ENCODE results near the gene POLQ. TPM values are rescaled to one million over a fixed set of nuclear protein-coding genes. Genes with fewer than 3 reads are reported as not detected.
"Not testable (repeated sequence)": the region's sequence is repeated elsewhere in the genome, so short reads cannot be mapped to it uniquely, and the experiment has no call there.

The POLQ gene
- polyA plus RNA-seq, 1 donor from 2014 or later: not detected

GRCh38 chr3:121488628-121489027 lies 57.2 kb downstream of the POLQ start:
- no peak overlapping the region for H3K27ac Mint-ChIP-seq
- H3K4me3 Mint-ChIP-seq: no peak overlapping the region
- H3K27me3 Mint-ChIP-seq: no peaks in the 10 kb centered on the region
- H3K9me3 Mint-ChIP-seq: no peaks in the 10 kb centered on the region
- no peaks in the 10 kb centered on the region for H3K36me3 Mint-ChIP-seq
- H3K4me1 Mint-ChIP-seq: no peaks in the 10 kb centered on the region

GRCh38 chr3:121483290-121483689 lies 62.5 kb downstream of the POLQ start:
- Mint-ChIP-seq H3K4me1 (no peaks in the 10 kb centered on the region), H3K9me3 (no peaks in the 10 kb centered on the region), H3K27ac (no peak overlapping the region), H3K36me3 (no peaks in the 10 kb centered on the region), H3K4me3 (no peak overlapping the region), H3K27me3 (no peaks in the 10 kb centered on the region)

GRCh38 chr3:121482660-121483059 lies 63.1 kb downstream of the POLQ start:
- no peaks in the 10 kb centered on the region for H3K27me3 Mint-ChIP-seq
- H3K9me3 Mint-ChIP-seq: no peaks in the 10 kb centered on the region
- no peak overlapping the region for H3K4me3 Mint-ChIP-seq
- H3K27ac Mint-ChIP-seq: no peak overlapping the region
- no peaks in the 10 kb centered on the region for H3K4me1 Mint-ChIP-seq
- no peaks in the 10 kb centered on the region for H3K36me3 Mint-ChIP-seq

GRCh38 chr3:121481106-121481880 lies 64.5 kb downstream of the POLQ start:
- no peaks in the 10 kb centered on the region for H3K27me3 Mint-ChIP-seq
- H3K9me3 Mint-ChIP-seq: no peaks in the 10 kb centered on the region
- no peak overlapping the region for H3K4me3 Mint-ChIP-seq
- no peak overlapping the region for H3K27ac Mint-ChIP-seq
- H3K36me3 Mint-ChIP-seq: no peaks in the 10 kb centered on the region
- H3K4me1 Mint-ChIP-seq: no peaks in the 10 kb centered on the region

GRCh38 chr3:121477589-121477988 lies 68.2 kb downstream of the POLQ start:
- Mint-ChIP-seq H3K36me3 (no peaks in the 10 kb centered on the region), H3K9me3 (no peaks in the 10 kb centered on the region), H3K4me3 (no peak overlapping the region), H3K27ac (peak overlapping the region in 1 of 3 donors; percentile 29), H3K4me1 (no peaks in the 10 kb centered on the region), H3K27me3 (no peaks in the 10 kb centered on the region)

- Mint-ChIP-seq H3K27ac (no peak overlapping the region), H3K4me1 (no peaks in the 10 kb centered on the region), H3K9me3 (peaks cover 0 to 2% (median 0%) of the 10 kb centered on the region in 3 donors), H3K36me3 (no peaks in the 10 kb centered on the region), H3K27me3 (no peaks in the 10 kb centered on the region), H3K4me3 (no peak overlapping the region)
Measured at GRCh38 chr3:121473001-121473400, 72.8 kb downstream of the POLQ start.

- Mint-ChIP-seq H3K9me3 (peaks cover 0 to 2% (median 0%) of the 10 kb centered on the region in 3 donors), H3K27ac (no peak overlapping the region), H3K36me3 (peaks cover 2% of the 10 kb centered on the region), H3K4me3 (no peak overlapping the region), H3K4me1 (no peaks in the 10 kb centered on the region), H3K27me3 (no peaks in the 10 kb centered on the region)
Measured at GRCh38 chr3:121467085-121467484, 78.7 kb downstream of the POLQ start.

- no peak overlapping the region for H3K27ac Mint-ChIP-seq
- peaks cover 5% of the 10 kb centered on the region for H3K36me3 Mint-ChIP-seq
- no peaks in the 10 kb centered on the region for H3K27me3 Mint-ChIP-seq
- H3K4me3 Mint-ChIP-seq: no peak overlapping the region
- no peaks in the 10 kb centered on the region for H3K9me3 Mint-ChIP-seq
- H3K4me1 Mint-ChIP-seq: no peaks in the 10 kb centered on the region
Measured at GRCh38 chr3:121463745-121464144, 82.0 kb downstream of the POLQ start.

- Mint-ChIP-seq H3K4me3 (no peak overlapping the region), H3K27me3 (no peaks in the 10 kb centered on the region), H3K4me1 (no peaks in the 10 kb centered on the region), H3K36me3 (peaks cover 4% of the 10 kb centered on the region), H3K9me3 (no peaks in the 10 kb centered on the region), H3K27ac (no peak overlapping the region)
Measured at GRCh38 chr3:121462565-121462964, 83.2 kb downstream of the POLQ start.

- H3K27ac Mint-ChIP-seq, H3K36me3 Mint-ChIP-seq, H3K9me3 Mint-ChIP-seq, H3K4me3 Mint-ChIP-seq, H3K4me1 Mint-ChIP-seq, H3K27me3 Mint-ChIP-seq: not testable (repeated sequence)
Measured at GRCh38 chr3:121451752-121452151, 94.0 kb downstream of the POLQ start.

- Mint-ChIP-seq H3K9me3 (peaks cover 0 to 2% (median 0%) of the 10 kb centered on the region in 3 donors), H3K27me3 (no peaks in the 10 kb centered on the region), H3K36me3 (peaks cover 7% of the 10 kb centered on the region), H3K4me3 (no peak overlapping the region), H3K27ac (no peak overlapping the region), H3K4me1 (no peaks in the 10 kb centered on the region)
Measured at GRCh38 chr3:121443456-121443855, 102.3 kb downstream of the POLQ start.

GRCh38 chr3:121436641-121437040 lies 109.1 kb downstream of the POLQ start:
- Mint-ChIP-seq H3K4me3 (no peak overlapping the region), H3K36me3 (peaks cover 2% of the 10 kb centered on the region), H3K27me3 (no peaks in the 10 kb centered on the region), H3K27ac (no peak overlapping the region), H3K4me1 (peaks cover 9 to 15% (median 11%) of the 10 kb centered on the region in 3 donors), H3K9me3 (no peaks in the 10 kb centered on the region)

- Mint-ChIP-seq H3K27ac (no peak overlapping the region), H3K36me3 (peaks cover 2% of the 10 kb centered on the region), H3K9me3 (no peaks in the 10 kb centered on the region), H3K27me3 (no peaks in the 10 kb centered on the region), H3K4me3 (no peak overlapping the region), H3K4me1 (peaks cover 9 to 15% (median 11%) of the 10 kb centered on the region in 3 donors)
Measured at GRCh38 chr3:121436074-121436473, 109.7 kb downstream of the POLQ start.

- no peaks in the 10 kb centered on the region for H3K27me3 Mint-ChIP-seq
- H3K4me3 Mint-ChIP-seq: peak overlapping the region in 3 of 4 donors; percentile 6 to 86 (median 42)
- peaks cover 9 to 15% (median 11%) of the 10 kb centered on the region in 3 donors for H3K4me1 Mint-ChIP-seq
- H3K9me3 Mint-ChIP-seq: peaks cover 0 to 1% (median 0%) of the 10 kb centered on the region in 3 donors
- peak overlapping the region in 1 of 3 donors; percentile 80 for H3K27ac Mint-ChIP-seq
- peaks cover 2% of the 10 kb centered on the region for H3K36me3 Mint-ChIP-seq
Measured at GRCh38 chr3:121431726-121432517, 113.9 kb downstream of the POLQ start.

GRCh38 chr3:121430664-121431215 lies 115.0 kb downstream of the POLQ start:
- H3K9me3 Mint-ChIP-seq: peaks cover 0 to 1% (median 0%) of the 10 kb centered on the region in 3 donors
- H3K27me3 Mint-ChIP-seq: no peaks in the 10 kb centered on the region
- peak overlapping the region in 1 of 3 donors; percentile 80 for H3K27ac Mint-ChIP-seq
- peaks cover 9 to 15% (median 11%) of the 10 kb centered on the region in 3 donors for H3K4me1 Mint-ChIP-seq
- peaks cover 3% of the 10 kb centered on the region for H3K36me3 Mint-ChIP-seq
- no peak overlapping the region for H3K4me3 Mint-ChIP-seq

Data from IgD-negative memory B cell (primary cell).